Lung microvascular endothelial cell (primary cell): Measurements from ENCODE around the gene TNFRSF8. TPM values are rescaled to one million over a fixed set of nuclear protein-coding genes. Genes with fewer than 3 reads are reported as not detected.

ENCODE experiments used
- DNase-seq, 2 donors: peaks; one replicate each; pipeline versions ENCODE4 v3.0.0 to v3.0.0-alpha.2; 2010; ENCODE audit warnings: low read depth in 2 of 2
- total RNA-seq: library from RNA; depleted of rRNA; stranded (reverse); fragments of >200 nt; gene quantifications from 2 replicates; pipeline ENCODE4 v1.2.1, GENCODE V29; 2014

The TNFRSF8 gene
- total RNA-seq, 1 donor from 2014 or later = not detected

DNA sequence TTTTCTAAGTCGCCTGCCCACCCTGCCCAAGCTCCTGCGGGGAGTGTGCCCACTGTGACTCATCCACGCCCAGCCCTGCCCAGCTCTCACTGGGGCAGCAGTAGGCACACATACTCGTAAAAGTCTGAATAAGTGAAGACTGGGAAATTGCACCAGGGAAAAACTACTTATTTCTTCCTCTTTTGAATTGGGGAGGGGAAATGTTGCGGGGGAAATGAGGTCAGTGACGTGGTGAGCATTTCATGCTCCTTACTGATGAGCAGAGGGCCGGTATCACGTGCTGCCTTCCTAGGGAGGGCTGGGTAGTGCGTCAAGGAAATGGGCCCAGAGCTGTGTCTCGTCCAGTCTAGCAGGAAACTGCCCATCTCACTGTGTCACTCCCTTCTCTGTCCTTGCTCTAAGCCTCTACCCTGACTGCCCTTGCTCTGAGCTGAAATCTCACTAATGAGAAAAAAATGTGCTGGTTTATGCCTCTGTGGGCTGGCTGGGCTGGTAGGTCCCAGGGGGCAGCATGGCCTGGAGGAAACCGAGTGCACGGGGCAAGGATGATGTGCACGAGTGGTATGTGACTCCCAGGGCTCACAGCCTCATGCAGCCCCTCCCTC is 90.2 kb downstream of the TNFRSF8 start:
- peak in 1 of 2 donors; percentile 68 for DNase-seq

DNA sequence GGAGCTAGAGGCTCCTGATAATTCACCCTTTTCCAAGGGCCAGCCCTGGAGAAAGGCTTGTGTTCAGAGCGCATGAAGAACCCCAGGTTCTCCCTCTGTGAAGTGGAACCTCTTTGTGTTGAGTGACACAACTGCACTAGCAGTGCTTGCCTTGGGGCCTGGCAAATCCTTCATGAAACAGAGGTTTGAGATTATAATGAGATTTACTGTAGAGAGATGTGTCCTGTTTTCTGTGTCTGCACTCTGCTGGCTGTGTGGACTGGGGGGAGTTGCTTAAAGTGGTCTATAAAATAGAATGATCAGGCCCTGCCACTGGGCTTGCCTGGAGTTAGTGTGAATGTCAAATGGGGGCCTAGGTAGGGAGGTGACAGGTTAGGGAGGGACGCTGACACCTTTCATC is 92.2 kb downstream of the TNFRSF8 start:
- DNase-seq = no peak

DNA sequence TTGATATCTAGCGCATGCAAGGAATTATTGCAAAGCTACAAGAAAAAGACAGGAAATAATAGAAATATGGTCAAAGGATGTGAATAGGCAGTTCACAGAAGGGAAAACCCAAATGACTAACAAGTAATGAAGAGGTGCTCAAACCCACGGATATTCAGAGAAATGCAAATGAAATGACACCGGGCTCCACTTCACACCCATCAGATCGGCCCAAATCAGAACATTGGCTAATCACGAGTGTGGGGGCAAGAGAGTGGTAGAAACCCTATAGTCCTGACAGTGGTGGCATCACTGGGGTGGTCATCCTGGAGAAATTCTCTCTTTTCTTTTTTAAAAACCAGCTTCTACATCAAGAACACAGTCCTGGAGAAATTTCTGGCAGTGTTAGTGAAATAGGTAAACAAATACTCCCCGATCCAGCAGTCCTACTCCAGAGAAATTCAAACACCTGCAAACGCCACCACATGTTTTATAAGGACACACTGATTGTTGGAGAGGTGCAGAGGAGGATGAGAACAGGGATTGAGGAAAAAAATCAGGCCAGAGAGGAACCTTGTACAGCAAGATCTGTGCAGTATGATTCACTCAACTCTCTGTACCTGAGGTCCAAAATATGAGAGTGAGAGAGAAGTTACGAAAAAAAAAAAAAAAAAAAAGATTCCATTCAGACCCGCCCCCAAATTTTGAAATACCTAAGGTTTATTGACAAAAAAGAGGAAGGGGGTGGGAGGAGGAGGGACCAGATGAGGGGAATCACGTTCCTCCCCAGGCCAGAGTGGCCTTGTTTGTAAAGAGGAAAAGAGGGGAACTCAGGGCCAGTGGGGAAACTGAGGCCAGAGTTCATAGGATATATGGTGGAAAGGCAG is 94.5 kb downstream of the TNFRSF8 start:
- no peak for DNase-seq

DNA sequence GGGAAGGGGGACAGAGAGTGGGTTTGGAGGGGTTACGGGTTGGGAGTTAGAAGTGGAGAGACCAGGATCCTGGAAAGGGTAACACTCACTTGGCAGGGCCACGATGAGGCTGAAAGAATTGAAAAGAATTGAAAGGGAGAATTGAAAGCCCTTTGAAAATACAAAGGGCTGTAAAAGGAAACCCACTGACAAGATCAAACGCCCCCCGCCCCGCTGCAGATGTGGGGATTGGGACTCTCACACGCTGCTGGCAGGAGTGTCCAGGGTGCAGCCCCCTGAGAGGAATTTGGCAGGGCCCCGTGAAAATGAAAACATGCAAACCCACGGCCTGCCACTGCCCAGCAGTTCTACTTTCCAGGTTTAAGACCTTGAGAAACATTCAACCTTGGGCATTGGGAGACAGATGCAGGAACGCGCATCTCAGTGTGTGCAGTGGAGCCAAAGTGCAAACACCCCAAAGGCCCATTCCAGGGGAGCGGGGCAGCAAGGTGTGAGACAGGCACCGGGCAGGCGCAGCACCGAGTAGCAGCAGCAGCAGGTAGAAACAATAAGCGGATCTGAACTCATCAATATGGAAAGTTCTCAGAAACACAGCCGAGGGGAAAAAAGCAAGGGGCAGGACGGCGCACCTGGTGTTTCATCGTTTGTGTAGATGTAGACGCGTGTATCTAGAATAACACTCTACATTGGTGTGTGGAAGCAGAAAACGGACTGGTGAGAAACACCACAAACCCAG is 95.4 kb downstream of the TNFRSF8 start:
- no peak for DNase-seq

DNA sequence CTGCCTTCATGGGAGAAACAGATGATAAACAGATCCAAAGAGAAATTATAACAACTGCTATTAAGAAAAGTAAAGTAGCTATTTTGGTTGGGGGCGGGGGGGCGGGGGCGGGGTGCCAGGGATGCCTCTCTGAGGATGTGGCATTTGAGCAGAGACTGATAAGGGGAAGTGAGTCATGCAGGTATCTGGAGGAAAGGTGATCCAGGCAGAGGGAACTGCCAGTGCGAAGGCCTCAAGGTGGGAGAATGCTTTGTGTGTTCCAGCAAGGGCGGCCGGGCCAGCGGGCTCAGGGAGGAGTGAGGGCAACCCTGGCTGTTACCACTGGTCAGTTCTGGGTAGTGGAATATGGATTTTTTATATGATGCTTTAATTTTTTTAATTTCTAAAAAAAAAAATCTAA is 96.7 kb downstream of the TNFRSF8 start:
- no peak for DNase-seq

DNA sequence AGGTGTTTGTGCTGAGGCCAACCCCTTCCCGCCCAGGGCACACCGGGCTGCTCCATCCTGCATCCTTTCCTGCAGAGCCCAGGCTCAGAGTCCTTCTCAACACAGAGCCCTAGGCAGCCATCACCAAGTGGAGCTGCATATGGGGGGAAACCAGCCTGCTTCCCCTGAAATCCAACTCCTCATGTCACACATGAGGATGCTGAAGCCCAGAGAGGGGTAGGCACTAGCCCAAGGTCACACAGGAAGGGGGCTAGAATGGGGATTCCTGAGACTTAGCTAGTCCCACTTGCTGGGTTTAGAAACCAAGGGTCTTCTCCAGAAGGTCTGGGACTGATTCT is 98.2 kb downstream of the TNFRSF8 start:
- no peak for DNase-seq

DNA sequence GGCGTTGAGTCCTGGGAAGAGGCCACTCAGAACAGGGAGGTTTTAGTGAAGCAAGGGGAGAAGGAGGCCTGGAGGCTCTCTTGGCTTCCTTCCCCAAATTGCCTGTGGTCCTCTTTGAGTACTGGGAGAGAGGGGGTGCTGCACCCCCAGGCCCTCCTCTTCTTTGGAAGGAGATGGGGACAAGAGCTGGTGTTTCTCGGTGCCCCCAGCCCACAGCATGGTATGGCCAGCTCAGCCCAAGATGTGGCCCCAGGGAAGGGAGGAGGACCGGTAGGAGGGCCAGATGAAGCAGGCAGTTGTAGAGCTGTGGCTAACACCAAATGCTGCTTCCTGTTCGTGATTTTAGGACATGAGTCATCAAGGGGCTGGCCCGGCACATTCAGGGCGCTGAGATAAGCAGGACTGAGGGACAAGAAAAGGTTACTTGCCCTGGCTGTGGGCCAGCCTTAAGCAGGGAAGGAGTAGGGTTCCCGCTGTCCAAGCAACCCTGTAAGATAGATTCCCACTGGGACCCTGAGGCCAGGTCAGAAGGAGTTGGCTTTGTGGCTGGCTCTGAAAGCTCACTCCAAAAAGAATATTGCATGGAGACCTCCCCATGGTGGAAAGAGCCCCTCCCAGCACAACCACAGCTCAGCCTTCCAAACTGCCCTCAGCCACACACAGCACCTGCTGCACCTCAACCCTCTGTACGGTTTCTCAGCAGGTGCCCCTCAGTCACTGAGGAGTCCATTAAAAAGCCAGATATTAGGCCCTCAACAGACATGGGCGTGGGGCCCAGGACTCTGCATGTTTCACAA is 98.8 kb downstream of the TNFRSF8 start:
- DNase-seq = peak; percentile 82 to 95

DNA sequence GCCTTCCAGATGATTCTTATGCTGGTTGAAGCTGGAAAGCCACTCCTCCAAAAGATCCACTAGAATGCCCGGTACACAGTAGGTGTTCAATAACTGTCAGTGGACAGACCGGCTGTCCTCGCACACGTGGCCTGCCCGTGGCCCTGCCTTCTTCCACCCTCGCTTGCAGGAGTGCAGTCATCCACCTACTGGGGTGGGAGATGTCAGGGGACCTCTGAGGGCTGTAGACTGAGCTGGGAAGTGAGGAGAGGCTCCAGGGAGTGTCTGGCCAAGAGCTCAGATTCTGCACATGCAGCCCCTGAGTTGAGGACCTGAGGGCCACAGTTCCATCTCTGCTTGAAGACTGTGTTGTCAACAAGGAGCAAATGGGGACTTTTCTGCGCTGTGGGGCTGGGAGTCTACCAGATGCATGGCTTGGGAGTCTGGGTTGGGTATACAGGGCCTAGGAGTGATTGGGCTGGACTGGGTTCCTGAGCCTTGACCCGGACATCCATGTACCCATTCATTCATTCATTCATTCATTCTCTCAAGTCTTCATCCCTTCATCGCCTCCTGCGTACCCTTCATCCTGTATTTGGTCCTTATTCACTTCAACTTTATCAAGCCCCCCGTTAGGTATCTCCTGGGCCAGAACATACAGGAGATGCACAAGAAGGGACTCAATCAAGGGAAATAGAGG is 99.5 kb downstream of the TNFRSF8 start:
- DNase-seq = no peak

DNA sequence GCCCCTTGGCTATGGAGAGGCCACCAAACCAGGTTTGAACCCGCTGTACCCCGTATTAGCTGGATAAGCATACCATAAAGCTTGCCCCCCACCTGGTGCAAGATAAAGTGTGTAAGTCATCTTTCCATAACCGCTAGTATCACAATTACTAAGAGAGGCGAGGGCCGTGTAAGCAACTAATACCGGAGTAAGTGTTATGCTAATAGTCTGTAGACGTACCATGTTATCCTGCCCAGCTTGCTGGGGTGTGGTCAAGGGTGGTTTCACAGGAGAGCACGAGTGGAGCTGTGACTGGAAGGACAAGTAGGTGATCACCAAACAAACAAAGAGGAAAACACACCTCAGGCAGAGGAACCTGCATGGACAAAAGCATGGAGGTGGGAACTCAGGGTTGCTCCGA is 100.1 kb downstream of the TNFRSF8 start:
- DNase-seq = no peak

DNA sequence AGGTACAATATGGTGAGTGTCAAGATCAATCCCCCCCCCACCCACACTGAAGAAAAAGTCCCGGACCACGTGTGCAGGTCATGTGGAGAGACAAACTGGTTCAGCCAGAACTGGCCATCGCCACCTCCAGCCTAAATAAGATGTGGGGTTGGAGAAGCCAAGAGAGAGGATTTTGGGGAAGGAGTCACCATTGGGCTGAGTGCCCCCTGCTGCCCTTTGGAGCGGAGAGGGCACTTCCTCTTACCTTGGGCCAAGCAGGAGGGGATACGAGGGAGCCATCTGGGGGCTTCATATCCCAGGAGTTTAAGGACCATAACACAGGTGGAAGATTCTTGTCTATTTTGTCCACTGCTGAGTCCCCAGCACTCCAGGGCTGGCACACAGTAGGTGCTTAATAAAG is 101.1 kb downstream of the TNFRSF8 start:
- DNase-seq = no peak

DNA sequence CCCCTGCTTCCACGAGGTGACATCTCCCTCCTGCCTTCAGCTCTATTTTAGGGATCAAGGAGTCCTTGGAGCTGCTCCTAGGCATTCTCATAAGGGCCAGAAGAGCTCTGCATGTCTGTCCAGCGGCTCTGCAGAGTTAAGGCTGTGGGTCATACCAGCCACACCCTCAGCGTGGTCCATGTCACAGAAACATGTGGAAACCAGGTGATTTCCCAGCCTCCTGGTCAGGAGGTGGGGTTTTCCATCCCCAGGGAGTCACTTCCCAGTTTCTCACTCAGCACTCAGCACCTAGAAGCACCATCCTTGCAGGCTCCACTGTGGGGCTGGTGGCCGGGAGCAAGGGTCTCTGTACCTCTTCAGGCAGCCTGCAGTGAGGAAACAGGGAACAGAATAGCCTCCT is 102.2 kb downstream of the TNFRSF8 start:
- no peak for DNase-seq

DNA sequence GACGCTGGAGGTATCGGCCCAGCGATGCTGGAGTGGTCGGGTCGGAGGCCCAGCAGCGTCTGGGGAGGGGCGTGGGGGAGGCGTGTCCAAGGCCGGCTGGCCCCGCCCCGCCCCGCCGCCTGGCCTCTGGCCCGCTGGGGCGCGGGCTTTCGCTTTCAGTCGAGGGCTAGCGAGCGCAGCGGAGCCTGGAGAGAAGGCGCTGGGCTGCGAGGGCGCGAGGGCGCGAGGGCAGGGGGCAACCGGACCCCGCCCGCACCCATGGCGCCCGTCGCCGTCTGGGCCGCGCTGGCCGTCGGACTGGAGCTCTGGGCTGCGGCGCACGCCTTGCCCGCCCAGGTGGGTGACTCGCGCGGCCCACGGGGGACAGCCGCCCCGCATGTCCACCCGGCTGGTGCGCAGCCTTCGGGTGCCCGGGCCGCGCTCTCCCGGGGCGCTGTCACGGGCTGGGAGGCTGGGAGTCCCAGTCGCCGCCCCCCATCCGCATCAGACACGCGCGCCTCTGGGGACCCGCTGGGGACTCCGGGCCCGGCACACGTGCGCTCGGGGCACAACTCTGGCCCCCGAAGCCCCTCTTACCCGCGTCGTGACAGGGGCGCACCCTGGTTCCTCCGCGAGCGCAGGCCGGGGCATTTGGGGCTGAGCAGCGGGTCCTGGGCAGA is 103.9 kb downstream of the TNFRSF8 start, which contains the start of gene TNFRSF1B:
Gene TNFRSF1B, plus strand, starts transcription at position 158 of the 659 bp plus-strand sequence. Its CDS starts 101 bp downstream, at position 259.
- DNase-seq = peak; percentile 61 to 73

DNA sequence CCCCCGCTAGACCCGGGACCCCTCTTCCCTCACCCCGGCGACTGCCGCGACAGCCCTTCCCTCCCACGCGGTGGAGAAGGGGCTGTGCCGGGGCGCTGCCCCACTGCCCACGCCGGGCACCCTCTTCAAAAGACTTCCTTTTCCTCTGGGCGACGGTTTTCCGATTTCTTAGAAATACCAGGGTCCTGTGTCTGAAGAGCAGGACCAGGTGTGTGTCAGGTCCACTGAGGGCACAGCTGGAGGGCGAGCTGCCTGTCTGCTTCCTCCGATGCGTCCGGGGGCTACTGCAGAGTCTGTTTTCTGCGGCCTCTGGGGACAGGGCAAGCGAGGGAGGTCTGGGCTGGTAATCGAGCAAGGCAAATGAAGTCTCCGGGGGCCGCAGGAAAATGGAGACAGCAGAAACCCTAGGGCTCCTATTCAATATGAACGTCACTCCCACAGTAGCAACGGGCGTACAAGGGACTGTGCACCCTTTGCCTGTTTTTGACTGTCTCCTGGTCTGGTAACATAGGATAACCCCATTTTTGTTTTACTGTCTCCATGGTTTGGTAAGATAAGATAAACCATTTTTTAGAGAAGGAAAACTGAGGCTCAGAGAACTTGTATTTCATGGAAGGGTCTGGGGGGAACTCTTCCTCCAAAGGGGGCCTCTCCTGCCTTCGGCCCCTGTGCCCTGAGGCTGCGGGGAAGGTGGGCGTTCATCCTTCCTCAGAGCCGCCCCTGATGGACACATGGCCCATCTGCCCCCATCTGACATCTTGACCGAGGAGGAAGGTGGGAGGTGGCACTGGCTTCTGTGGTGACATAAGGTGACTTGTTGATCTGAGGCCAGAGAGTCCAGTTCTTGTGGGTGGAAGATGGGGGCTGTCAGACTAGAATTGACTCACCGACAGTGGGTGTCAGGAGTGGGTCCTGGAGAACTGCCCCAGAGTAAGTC is 104.7 kb downstream of the TNFRSF8 start:
- DNase-seq = no peak

DNA sequence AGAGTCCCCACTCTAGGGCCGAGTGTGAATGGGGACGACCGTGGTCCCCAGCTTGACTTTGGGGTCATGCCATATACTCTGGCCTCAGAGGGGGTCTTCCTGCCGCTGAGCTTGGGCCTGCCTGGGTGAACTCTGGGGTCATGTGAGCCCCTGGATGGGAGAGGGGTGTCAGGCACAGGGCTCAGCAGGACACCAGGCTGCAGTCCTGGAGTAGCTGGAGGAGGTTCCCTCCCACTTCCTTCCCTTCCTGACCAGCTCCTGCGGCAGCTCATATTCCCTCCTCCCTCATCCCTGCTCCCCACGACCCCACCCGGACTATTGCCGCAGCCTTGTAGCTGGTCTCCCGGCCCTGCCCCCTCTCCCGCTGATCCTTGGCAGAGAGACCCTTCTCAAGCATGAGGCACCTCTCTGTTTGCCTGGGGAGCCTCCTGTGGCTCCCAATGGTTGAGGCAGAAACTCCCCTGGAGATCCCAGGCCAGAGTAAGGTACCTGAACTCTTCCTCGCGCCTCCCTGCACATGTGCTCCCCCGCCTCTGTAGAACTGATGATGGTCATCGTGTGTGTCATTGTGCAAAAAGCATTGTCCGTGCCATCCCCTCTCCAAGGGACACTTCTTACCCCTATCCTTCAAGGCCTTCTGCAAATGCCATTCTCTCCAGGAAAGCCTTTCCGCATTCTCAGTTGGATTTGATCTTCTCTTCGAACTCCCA is 105.5 kb downstream of the TNFRSF8 start:
- peak in 1 of 2 donors; percentile 53 for DNase-seq

DNA sequence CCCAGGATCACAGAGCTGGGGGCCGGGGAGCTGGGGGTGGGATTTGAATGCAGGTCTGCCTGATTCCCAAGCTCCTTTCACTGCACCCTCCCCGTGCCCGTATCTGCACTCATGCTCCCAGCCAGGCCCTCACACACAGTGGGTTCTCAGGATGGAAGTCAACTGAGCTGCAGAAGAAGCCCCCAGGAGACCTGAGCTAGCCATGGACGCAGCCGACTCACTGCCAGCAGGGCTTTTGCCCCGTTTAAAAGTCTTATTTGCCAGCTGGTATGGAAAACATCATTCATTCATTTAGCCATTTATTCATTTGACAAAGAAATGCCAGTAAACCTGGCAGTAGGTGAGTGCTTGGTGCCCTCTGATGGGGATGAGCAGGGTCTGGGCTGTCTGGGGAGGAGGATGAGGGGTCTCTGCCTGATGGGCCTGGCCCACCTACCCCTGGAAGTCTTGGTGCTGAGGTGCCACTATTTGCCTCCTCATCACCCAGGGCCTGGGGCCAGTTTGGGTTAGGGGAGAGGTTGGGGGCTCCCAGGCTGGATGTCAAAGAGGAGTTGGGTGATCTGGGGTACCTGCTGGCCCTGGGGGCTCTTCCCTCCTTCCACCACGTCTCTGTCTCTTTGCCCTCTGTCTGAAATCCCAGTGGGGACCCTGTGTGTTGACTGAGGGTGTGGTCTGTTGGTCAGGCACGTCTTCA is 106.5 kb downstream of the TNFRSF8 start:
- DNase-seq = no peak

DNA sequence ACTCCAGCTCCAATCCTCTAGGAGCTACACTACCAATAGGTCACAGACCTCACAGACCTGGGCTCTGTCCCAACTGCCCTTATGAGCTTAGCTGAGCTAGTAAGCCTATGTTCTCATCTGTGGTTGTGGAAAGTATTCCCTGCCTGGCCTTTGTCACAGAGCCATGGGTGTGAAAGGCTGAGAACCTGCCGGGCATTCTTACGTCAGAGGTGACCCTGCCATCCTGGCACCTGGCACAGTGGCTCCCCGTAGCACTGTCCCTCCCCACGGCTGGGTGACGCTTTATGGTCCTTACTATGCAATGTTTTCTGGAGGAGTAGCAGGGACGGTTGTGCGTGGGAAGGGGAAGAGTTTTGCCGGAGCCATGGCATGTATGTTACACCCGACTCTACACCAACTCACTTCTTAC is 107.2 kb downstream of the TNFRSF8 start:
- no peak for DNase-seq

DNA sequence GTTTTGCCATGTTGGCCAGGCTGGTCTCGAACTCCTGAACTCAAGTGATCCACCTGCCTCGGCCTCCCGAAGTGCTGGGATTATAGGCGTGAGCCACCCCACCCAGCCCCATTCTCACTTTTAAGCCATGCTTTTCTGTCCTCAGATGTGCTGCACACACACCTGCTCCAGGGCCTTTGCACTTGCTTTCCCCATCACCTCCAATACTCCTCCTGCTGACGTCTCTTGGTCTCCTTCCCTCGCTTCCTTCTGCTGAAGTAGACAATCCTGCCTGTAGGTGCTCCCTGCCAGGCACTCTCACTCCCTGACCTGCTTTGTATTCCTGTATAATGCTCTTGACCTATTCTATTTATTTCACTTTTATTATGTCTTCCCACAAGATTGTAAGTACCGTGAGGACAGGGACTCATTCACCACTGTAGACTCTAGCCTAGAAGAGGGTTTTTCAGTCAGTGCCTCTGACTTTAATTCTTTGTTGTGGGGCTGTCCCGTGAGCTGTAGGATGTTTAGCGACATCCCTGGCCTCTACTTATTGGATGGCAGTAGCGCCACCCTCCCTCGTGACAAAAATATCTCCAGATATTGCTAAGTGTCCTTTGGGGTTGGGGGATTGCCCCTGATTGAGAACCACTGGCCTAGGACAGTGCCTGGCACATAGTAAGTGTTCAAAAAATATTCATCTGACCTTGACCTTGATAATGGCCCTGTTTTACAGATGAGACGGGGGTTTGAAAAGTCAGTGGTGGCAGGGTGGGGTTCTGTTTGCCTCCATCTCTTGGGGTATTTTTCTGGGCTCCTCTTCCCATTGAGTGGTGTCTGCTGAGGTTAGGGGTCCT is 108.3 kb downstream of the TNFRSF8 start:
- no peak for DNase-seq
